HCT116 (cell line): ENCODE results near the gene E4F1. TPM values are rescaled to one million over a fixed set of nuclear protein-coding genes. Genes with fewer than 3 reads are reported as not detected.
"Not testable (repeated sequence)": the region's sequence is repeated elsewhere in the genome, so short reads cannot be mapped to it uniquely, and the experiment has no call there.

Source experiments
- ATAC-seq: fragments of 200-7000 bp; cut with Tn5 transposase; 2 replicates; pipeline ENCODE4 v1.9.1; 2020; ENCODE audit warnings: mild to moderate bottlenecking, moderate library complexity
- BruUV-seq: library from RNA; stranded (reverse); fragments of 400-500 nt; replicated peaks from 2 replicates; lab custom pipeline; 2021; lab: Mats Ljungman, UMichigan
- CTCF ChIA-PET: fragments of 300-600 bp; sonication (Branson Sonifier 250); formaldehyde crosslinking; loops from one replicate; lab custom pipeline; 2021; ENCODE audit warnings: antibody characterized with exemption; lab: Charles Lee
- POLR2A ChIA-PET: fragments of 300-600, 350-600 bp; sonication (Branson Sonifier 250); formaldehyde crosslinking; loops from one replicate; lab custom pipeline; 2021; ENCODE audit warnings: antibody characterized with exemption; lab: Charles Lee
- RAD21 ChIA-PET, 2 experiments: fragments of 300-600 bp; sonication (Branson Sonifier 250); formaldehyde crosslinking; loops; one replicate each; lab custom pipeline; 2023; ENCODE audit warnings: low total read pairs in 2 of 2; ENCODE audit not compliant: uncharacterized antibody in 2 of 2, unreplicated experiment in 2 of 2, low non-redundant PET in 1 of 2; lab: Charles Lee
- DNase-seq: peaks from one replicate; pipeline ENCODE4 v3.0.0-alpha.2; 2010; ENCODE audit warnings: low read depth, low spot score
- H2AFZ ChIP-seq: fragments of 200-600 bp; shearing (Covaris generic), sonication (generic); 2 replicates; pipeline ENCODE4 v1.6.1; 2017; ENCODE audit warnings: low read depth, mixed run types, mixed read lengths, antibody characterized with exemption, low read length; ENCODE audit not compliant: poor library complexity, severe bottlenecking
- H3K27ac ChIP-seq: 2 replicates; pipeline ENCODE4 v1.5.1; 2012; ENCODE audit warnings: low read depth, low read length
- H3K27me3 ChIP-seq: fragments of 200-600 bp; sonication (generic); 2 replicates; pipeline ENCODE4 v1.6.1; 2016; ENCODE audit warnings: mixed run types, low read length, mixed read lengths; ENCODE audit not compliant: insufficient read depth
- H3K36me3 ChIP-seq, 2 experiments: fragments of 200-500 bp in 1 of 2; fragments of 200-600 bp in 1 of 2; sonication (Bioruptor generic) in 1 of 2; sonication (generic) in 1 of 2; 2 replicates each; pipeline versions ENCODE4 v1.5.1 to v1.6.1; 2014 to 2016; ENCODE audit warnings: low read length in 2 of 2, inconsistent platforms in 1 of 2, mixed read lengths in 1 of 2, mixed run types in 1 of 2; ENCODE audit not compliant: insufficient read depth in 2 of 2, control insufficient read depth in 1 of 2
- H3K4me1 ChIP-seq, 2 experiments: fragments of 200-600 bp in 1 of 2; sonication (generic) in 1 of 2; 2 replicates each; pipeline versions ENCODE4 v1.5.1 to v1.6.1; 2012 to 2017; ENCODE audit warnings: low read length in 2 of 2, inconsistent platforms in 1 of 2, mild to moderate bottlenecking in 1 of 2, mixed read lengths in 1 of 2, mixed run types in 1 of 2, moderate library complexity in 1 of 2; ENCODE audit not compliant: insufficient read depth in 2 of 2, control insufficient read depth in 1 of 2
- H3K4me2 ChIP-seq: fragments of 200-600 bp; sonication (generic); 2 replicates; pipeline ENCODE4 v1.6.1; 2017; ENCODE audit warnings: mixed run types, low read length, mixed read lengths
- H3K4me3 ChIP-seq, 2 experiments: fragments of 200-600 bp in 1 of 2; sonication (generic) in 1 of 2; replicated peaks in 1 of 2; 2 replicates each; pipeline ENCODE4 v1.5.1; 2011 to 2016; ENCODE audit warnings: low read length in 2 of 2, control low read depth in 1 of 2, low read depth in 1 of 2, mild to moderate bottlenecking in 1 of 2, mixed read lengths in 1 of 2, mixed run types in 1 of 2
- H3K79me2 ChIP-seq: fragments of 200-600 bp; sonication (generic); 2 replicates; pipeline ENCODE4 v1.6.1; 2017; ENCODE audit warnings: mild to moderate bottlenecking, mixed run types, low read length, moderate library complexity, mixed read lengths; ENCODE audit not compliant: insufficient read depth
- H3K9ac ChIP-seq: fragments of 200-600 bp; sonication (generic); 2 replicates; pipeline ENCODE4 v1.6.1; 2016; ENCODE audit warnings: low read length, mixed read lengths
- H3K9me2 ChIP-seq: fragments of 200-600 bp; sonication (generic), shearing (Covaris generic); 2 replicates; pipeline ENCODE4 v1.6.1; 2017; ENCODE audit warnings: mixed run types, mild to moderate bottlenecking, moderate library complexity; ENCODE audit not compliant: insufficient read depth
- H3K9me3 ChIP-seq, 2 experiments: fragments of 200-500 bp in 1 of 2; fragments of 200-600 bp in 1 of 2; sonication (Bioruptor generic) in 1 of 2; sonication (generic) in 1 of 2; 2 replicates each; pipeline ENCODE4 v1.6.1; 2014 to 2017; ENCODE audit warnings: low read length in 2 of 2, mixed read lengths in 2 of 2, inconsistent platforms in 1 of 2, low read depth in 1 of 2, mild to moderate bottlenecking in 1 of 2, mixed run types in 1 of 2, moderate library complexity in 1 of 2; ENCODE audit not compliant: control insufficient read depth in 1 of 2, insufficient read depth in 1 of 2
- H4K20me1 ChIP-seq: fragments of 200-600 bp; sonication (generic), shearing (Covaris generic); 2 replicates; pipeline ENCODE4 v1.6.1; 2017; ENCODE audit warnings: mixed run types, mild to moderate bottlenecking, moderate library complexity; ENCODE audit not compliant: insufficient read depth
- CEBPB ChIP-seq: IDR thresholded peaks from 2 replicates; pipeline ENCODE4 v1.6.1; 2012; ENCODE audit warnings: low read depth
- EGR1 ChIP-seq: IDR thresholded peaks from 2 replicates; pipeline ENCODE4 v1.6.1; 2012; ENCODE audit warnings: low read depth
- ELF1 ChIP-seq: IDR thresholded peaks from 2 replicates; pipeline ENCODE4 v1.6.1; 2012; ENCODE audit warnings: low read depth, borderline replicate concordance
- FOSL1 ChIP-seq: IDR thresholded peaks from 2 replicates; pipeline ENCODE4 v1.6.1; 2012; ENCODE audit warnings: low read depth
- POLR2A ChIP-seq: IDR thresholded peaks from 2 replicates; pipeline ENCODE4 v1.7.0; 2011; ENCODE audit warnings: borderline replicate concordance; ENCODE audit not compliant: insufficient read depth, insufficient read length; ENCODE audit errors: extremely low read depth
- REST ChIP-seq: IDR thresholded peaks from 2 replicates; pipeline ENCODE4 v1.6.1; 2012; ENCODE audit warnings: low read depth
- SP1 ChIP-seq: IDR thresholded peaks from 2 replicates; pipeline ENCODE4 v1.6.1; 2012; ENCODE audit warnings: low read depth
- YY1 ChIP-seq: IDR thresholded peaks from 2 replicates; pipeline ENCODE4 v1.6.1; 2011; ENCODE audit warnings: low read length, low read depth, moderate library complexity, mild to moderate bottlenecking; ENCODE audit not compliant: insufficient replicate concordance; ENCODE audit errors: extremely low read depth
- ZNF274 ChIP-seq: fragments of 200-500 bp; sonication (Bioruptor generic); IDR thresholded peaks from 2 replicates; pipeline ENCODE4 v1.6.1; 2014; ENCODE audit warnings: mild to moderate bottlenecking, low read depth, low read length, inconsistent platforms
- intact Hi-C: fragments of 100-400 bp; cut with micrococcal nuclease; formaldehyde crosslinking; loops from 2 replicates; pipeline ENCODE4 v1.10.0; 2022
- total RNA-seq: library from RNA; stranded (reverse); gene quantifications from one replicate; pipeline ENCODE4 v1.2.1, GENCODE V29; 2021; ENCODE audit not compliant: unreplicated experiment

Gene E4F1
- total RNA-seq, 1 experiment from 2014 or later: 40.7 TPM

DNA sequence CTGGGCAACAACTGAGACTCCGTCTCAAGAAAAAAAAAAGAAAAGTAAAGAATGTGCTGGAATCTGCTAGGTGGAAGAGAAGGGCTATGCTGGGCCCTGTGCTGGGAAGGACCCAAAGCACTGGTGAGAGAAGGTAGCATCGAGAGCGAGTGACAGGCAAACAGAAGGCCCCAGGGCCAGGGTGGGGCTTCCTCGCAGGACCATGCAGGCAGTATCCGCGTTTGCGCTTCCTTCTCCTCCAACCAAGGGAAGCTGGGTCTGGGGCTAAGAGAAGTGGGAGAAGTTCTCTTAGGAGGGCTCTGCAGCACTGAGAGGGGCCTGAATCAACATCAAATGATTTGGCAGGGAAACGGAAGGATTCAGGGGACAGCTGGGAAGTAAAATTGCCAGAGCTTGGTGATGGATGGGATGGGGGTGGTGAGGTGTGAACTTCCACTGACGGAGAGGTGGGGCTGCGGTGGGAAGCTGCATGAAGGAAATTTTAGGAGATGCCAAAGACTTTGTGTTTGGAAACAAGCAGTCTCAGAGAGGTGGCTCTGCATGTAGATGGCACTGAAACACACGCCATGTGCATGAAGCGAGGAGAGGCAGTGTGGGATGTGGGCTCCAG is 33.2 kb downstream of the E4F1 start:
- Histone ChIP-seq H3K4me1 (peaks cover 9 to 22% of the 10 kb centered on the region in 2 experiments), H3K36me3 (peaks cover 58 to 69% of the 10 kb centered on the region in 2 experiments), H2AFZ (no peak overlapping the region), H3K79me2 (peaks cover 69% of the 10 kb centered on the region), H3K4me3 (no peak overlapping the region), H3K9me3 (no peaks in the 10 kb centered on the region), H3K27ac (no peak overlapping the region), H3K9me2 (no peaks in the 10 kb centered on the region), H4K20me1 (peaks cover 5% of the 10 kb centered on the region; the same call in 1 of the 2 replicates), H3K9ac (no peak overlapping the region), H3K4me2 (no peak overlapping the region), H3K27me3 (no peaks in the 10 kb centered on the region)
- intact Hi-C loops: loop anchor here (10.0 kb wide), 1 partner anchor 232 kb away; the partner anchor contains the start of gene NHERF2
- no peak for ATAC-seq
- ChIA-PET POLR2A (no interaction called here), CTCF (no interaction called here), RAD21 (no interaction called here)
- TF ChIP-seq YY1: no peak
- no peak for TF ChIP-seq ZNF274
- TF ChIP-seq CEBPB: no peak
- no peak for TF ChIP-seq ELF1
- no TSS peak for BruUV-seq
- no peak for DNase-seq

DNA sequence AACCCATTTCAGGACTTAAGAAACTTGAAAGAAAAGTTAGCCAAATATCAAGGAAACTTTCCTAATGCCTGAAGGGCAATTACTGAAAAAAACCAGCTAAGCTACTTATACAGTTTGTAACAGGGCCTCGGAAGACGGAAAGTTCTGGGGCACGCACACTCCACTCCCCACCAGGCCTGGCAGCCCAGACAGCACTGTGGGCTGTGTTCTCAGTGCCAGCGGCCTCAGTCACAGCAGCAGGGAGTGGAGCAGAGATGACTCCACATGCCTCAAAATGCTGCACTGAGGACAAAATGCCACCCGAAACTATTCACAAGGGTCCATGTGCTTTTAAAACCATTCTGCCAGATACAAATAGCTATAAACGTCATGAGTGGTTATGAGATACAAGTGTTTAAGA is 34.3 kb downstream of the E4F1 start:
- Histone ChIP-seq H4K20me1 (peaks cover 8% of the 10 kb centered on the region; the same call in 1 of the 2 replicates), H3K9me3 (no peaks in the 10 kb centered on the region), H3K36me3 (peaks cover 66 to 80% of the 10 kb centered on the region in 2 experiments), H3K27me3 (no peaks in the 10 kb centered on the region), H3K4me3 (no peak overlapping the region), H3K27ac (no peak overlapping the region), H3K4me2 (no peak overlapping the region), H3K4me1 (peaks cover 2 to 11% of the 10 kb centered on the region in 2 experiments), H3K79me2 (peaks cover 80% of the 10 kb centered on the region), H3K9me2 (no peaks in the 10 kb centered on the region), H3K9ac (no peak overlapping the region), H2AFZ (no peak overlapping the region)
- ChIA-PET RAD21 (no interaction called here), POLR2A (no interaction called here), CTCF (no interaction called here)
- BruUV-seq: no TSS peak
- TF ChIP-seq POLR2A (no peak), SP1 (no peak), REST (no peak), EGR1 (no peak), FOSL1 (no peak)
- intact Hi-C loops: loop anchor here (10.0 kb wide), 1 partner anchor 233 kb away; the partner anchor contains the start of gene NHERF2
- ATAC-seq (no peak), DNase-seq (no peak)

GRCh38 chr16:2258530-2258929 is 35.1 kb downstream of the E4F1 start:
- BruUV-seq, H3K4me2 ChIP-seq: not testable (repeated sequence)
- peaks cover 64 to 83% of the 10 kb centered on the region in 2 experiments for H3K36me3 ChIP-seq

More at GRCh38 chr16:2258530-2258929, 35.1 kb downstream of the E4F1 start:
- Histone ChIP-seq H4K20me1 (peaks cover 12% of the 10 kb centered on the region; the same call in 1 of the 2 replicates), H3K79me2 (peaks cover 88% of the 10 kb centered on the region)
- DNase-seq, H3K9me2 ChIP-seq, H3K4me1 ChIP-seq, CTCF ChIA-PET, H2AFZ ChIP-seq, H3K27ac ChIP-seq, H3K9me3 ChIP-seq, RAD21 ChIA-PET, H3K4me3 ChIP-seq, H3K9ac ChIP-seq, H3K27me3 ChIP-seq, ATAC-seq: not testable (repeated sequence)
- POLR2A ChIA-PET: interaction anchor here (0.6 kb wide), 1 partner anchor 86 kb away, joined by 4 read pairs; no protein-coding TSS in a partner anchor
- intact Hi-C loops: loop anchor here (10.0 kb wide), 1 partner anchor 234 kb away; the partner anchor contains the start of gene NHERF2
